Measurements from ENCODE around the gene PPP2R2D.

PPP2R2D gene

DNA sequence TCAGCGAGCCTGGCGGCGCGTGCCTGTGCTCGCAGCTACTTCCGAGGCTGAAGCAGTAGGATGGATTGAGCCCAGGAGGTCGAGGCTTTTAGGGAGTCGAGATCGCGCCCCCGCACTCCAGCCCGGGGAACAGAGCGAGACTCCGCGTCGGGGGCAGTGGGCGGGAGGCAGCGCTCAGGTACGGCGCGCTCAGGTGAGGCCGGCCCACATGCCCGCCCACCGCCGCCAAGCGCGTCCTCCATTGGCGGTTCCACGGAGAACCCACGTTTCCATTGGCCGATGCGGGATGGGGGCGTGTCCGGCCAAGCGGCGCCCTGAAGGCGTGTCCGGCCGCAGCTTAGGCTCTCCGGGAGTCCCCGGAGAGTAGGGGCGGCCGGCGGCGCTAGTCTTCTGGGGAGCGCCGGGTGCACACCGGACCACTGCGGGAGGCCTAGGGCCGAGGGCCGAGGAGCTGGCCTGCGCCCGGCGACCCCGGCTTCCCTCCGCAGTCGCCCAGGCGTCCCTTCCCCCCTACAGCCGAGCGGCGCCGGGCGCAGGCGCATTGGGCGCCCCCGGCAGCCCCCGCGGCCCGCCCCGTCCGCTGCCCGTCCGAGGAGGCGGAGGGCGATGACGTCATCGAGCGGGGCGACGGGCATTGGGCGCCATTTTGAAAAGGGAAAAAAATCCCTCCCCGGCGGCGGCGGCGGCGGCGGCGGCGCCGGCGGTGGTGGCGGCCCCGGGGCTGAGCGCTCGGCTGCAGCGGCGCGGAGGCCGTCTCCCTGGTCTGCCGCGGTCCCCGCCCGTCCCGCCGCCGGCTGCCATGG lies at the start of gene PPP2R2D:
PPP2R2D (plus strand) TSS at position 659 of the 803 bp plus-strand sequence; CDS start at position 800, 141 bp downstream.
- DNase-seq, result peak; percentile 92

DNA sequence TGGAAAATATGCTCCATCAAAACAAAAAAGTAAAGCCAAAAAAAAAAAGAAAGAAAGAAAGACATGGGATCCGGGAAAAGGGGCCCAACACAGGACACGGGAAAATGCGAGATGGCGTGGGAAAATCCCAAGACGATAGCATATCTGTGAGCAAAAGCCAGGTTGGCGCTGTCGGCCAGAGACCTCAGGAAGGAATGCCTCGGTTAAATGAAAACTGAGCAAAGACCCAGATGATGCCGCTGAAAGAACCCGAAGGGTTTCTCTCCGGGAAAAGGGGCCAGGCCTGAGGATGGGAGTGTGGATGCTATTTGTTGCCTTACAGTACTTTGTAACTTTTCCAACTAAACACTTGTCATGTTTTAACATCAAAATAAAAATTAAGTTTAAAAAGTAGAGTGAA lies 49.5 kb upstream of the PPP2R2D start:
- no peak for DNase-seq

DNA sequence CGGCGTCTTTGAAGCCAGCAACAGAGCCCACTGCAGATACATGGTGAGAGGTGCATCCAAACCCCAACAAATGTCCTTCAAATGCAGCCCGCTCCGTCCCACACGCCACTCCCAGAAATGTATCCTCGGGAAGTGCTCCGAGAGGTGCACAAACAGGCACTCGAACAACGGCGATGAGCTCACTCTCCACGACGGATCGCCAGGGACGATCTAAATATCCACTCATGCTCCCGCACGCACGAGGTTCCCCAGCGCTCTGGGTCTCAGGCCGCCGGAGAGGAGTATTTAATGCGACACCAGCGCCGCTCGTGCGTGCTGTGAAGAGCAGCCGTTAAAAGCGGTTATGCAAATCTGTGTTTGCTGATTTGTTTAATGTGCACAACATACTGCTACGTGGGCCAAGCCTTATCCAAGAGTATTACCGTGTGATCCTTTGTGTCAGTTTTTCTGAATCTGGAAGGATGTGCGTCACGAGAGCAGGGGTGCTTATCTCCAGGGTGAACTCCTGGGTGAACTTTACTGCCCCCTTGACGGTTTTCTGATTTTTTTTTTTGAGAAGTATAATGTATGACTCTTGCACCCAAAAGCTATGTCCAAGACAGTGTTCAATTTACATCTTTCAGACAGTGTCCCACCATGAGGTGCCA lies 48.5 kb upstream of the PPP2R2D start:
- no peak for DNase-seq

DNA sequence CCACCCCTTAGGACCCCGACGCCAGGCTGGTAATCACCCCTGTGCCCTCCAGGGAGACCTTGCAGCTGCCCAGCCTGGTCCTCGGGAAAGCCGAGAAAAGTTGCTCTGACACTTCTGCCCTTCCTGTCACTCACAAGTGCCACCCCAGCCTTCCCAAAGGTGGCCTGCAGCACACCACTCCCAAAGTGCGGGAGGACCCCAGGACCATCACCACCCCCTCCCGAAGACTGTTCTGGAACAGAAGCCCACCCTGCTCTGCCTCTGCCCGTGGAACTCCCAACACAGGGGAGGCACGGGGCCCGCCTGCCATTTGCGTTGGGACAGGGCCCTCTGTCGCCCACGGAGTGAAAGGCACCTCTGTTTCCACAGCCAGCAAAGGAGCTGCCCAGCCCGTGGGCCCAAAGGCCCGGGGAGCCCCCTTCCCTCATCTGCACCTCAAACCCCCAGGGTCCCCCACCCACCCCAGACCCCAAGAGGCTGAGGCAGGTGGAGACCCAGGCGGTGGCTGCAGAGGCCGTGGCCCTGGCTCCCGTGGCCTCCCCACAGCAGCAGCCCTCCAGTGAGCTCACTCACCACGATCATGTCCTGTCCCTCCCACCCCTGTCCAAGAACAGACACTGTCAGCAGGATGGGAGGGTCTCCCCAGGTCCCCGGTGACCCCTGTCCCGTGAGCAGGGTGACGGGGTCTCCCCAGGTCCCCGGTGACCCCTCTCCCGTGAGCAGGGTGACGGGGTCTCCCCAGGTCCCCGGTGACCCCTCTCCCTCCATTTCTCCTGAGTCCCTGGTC lies 47.8 kb upstream of the PPP2R2D start:
- no peak for DNase-seq

DNA sequence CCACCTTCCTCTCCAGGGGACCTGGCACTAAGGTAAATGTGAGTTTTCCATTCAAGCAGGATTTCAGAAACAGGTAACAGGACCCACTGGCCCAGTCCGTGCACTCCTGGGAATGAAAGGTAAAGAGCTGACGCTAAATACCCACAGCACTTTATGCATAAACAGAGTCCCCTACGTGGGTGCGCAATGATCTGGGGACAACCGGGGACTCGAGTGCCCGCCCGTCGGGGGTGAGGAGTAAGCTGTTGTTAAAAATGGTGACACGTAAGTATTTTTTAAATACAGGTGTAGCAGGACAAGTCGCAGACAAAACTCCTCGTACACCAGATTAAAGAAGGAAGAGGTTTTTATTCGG lies 47.2 kb upstream of the PPP2R2D start:
- DNase-seq, result no peak

DNA sequence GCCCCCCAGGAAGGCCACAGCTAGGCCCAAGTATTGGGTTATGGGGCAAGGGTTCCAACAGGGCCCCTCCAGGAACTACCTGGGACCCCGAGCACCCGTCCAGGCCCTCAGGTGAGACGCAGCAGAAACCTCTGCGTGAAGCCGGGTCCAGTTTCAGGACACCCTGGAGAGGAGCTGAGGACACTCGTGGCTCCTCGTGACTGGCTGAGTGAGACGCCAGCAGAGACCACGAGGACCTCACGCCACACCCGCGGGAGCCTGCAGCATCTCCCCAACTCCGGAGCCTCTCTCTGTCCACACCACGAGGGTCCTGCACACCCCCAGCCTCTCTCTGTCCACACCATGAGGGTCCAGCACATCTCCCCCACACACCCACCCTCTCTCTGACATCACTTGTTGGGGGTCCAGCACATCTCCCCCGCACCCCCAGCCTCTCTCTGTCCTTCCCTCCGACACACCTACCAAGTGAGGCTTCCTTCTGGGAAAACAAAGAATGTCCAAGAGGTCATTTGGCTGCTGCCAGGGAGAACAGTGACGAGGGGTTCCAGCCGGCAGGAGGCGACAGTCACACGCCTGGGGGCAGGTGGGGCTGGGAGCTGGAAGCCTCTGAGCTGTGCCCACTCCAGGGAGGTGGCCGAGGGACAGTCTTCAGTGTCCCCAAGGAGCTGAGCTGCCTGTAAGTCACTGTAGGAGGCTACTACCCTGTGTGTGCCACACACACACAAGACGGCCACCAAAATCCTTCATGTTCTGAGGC lies 46.1 kb upstream of the PPP2R2D start:
- no peak for DNase-seq

DNA sequence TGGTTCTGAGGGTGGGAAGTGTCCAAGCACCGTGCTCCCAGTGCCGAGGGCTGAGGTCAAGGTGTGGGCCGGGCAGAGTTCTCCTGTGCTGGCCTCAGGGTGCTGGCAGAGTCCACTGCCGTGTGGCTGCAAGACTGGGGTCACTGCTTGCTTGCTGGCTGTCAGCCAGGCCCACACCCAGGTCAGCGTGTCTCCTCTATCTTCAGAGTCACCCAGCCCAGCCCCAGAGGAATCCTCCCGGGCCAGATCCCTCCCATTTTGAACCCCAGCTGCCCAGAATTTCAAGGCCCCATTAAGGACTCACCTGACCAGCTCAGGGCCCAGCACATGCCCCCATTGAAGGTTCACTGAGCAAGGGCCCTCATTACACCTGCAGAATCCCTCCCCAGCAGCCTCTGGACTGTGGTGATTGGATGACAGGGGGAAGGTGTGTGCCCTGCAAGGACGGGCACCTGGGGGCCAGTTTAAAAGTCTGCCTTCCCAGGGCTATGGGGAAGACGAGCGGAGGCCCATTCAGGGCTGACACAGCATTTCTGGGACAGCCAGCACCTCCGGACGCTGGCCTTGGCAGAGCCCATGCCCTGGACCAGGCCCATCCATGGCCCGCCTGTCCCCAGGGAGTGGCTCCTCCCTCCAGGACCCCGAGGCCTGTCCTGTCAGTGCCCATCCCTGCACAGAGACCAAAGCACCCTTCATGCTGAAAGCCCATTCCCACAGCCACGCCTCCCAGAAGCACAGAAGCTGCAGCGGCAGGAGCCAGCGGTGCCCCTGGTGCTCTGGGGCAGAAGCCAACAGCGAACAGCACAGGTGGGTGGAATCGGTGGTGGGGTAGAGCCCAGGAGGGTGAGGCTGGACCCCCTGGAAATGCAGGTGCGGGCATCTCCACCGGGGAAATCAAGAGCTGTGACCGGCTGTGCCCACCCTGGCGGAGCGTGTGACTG lies 45.1 kb upstream of the PPP2R2D start:
- DNase-seq, result no peak

DNA sequence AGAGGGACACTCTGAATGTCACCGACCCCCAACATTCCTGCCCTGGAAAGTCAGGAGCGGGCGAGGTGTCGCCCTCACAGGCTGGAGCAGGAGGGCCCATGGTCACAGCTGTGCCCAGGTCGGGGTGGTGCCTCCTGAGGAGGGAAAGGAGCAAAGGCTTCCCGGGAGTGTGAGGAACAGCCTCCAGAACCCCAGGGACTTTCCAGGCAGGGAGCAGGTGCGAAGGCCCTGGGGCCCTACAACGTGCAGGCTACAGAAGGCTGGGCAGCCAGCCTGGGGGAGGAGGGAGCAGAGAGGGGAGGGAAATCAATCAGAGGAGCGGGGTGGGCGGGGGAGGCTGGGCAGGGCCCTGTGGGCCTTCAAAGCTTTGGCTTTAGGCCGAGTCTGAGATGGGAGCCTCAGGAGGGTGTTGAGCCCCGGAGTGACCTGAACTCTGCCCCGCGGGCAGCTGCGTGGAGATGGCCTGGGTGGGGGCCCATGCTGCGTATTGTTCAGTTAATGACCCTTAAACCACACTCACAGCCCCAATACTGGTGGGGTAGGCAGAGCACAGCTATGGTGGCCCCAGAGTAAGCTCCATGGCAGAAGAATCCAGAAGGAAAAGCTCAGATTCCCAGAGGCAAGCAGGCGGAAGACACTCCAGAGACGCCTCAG lies 44.2 kb upstream of the PPP2R2D start:
- no peak for DNase-seq

DNA sequence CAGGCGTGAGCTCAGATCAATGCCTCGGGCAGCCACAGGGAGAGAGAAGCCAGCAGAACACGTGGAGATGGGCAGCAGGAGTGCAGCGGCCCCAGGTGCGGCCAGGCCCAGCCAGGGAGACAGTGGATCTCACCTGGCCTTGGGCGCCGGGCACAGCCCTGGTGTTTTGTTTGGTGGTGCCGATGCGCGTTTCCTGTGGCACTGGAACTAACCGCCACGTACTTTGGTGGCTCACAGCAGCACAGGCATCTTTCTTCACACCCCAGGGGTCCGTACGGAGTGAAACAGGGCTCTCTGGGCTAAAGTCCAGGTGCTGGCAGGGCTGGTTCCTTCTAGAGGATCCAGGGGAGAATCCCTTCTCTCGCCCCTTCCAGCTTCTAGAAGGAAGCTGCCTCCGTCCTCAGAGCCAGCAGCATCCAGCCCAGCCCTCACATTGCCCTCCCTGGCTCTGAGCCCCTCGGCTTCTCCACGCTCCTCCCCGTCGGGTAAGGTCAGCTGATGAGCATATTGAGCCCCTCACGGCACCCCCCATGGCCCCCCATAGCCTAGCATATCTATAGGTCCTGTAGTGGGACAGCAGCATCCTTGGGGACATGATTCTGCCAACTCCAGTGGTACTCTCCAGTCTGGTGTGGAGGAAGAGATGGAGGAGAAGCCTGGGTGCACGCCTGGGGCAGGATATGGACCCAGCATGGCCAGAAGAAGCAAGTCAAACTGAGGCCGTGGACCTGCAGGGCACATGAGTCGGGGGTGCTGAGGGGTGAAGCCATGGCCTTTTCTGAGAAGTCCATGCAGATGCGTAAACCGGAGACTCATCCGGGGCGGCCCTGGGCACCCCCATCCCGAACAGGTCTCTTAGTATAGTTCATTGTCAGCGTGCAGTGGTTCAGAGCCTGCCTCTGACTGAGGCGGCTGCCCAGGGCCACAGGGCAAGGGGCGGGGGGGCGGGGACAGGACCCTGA lies 43.4 kb upstream of the PPP2R2D start:
- DNase-seq, result no peak

DNA sequence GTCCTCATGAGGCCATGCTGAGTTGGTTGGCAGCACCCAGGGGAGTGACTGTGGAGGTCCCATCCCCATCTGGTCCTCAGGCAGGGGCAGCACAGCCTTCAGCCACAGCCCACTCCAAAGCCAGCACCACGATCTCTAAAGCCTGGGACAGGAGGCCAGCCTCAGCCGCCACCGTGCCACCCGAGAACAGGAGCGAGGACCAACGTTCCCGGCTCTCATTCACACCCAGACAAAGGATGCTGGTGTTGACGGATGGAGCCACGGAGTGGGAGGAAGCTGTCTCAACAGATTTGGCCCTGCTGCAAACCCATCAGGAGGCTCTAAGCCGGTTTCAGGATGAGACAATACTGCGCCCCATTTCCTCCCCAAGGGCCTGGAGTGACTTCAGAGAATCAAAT lies 42.7 kb upstream of the PPP2R2D start:
- no peak for DNase-seq

DNA sequence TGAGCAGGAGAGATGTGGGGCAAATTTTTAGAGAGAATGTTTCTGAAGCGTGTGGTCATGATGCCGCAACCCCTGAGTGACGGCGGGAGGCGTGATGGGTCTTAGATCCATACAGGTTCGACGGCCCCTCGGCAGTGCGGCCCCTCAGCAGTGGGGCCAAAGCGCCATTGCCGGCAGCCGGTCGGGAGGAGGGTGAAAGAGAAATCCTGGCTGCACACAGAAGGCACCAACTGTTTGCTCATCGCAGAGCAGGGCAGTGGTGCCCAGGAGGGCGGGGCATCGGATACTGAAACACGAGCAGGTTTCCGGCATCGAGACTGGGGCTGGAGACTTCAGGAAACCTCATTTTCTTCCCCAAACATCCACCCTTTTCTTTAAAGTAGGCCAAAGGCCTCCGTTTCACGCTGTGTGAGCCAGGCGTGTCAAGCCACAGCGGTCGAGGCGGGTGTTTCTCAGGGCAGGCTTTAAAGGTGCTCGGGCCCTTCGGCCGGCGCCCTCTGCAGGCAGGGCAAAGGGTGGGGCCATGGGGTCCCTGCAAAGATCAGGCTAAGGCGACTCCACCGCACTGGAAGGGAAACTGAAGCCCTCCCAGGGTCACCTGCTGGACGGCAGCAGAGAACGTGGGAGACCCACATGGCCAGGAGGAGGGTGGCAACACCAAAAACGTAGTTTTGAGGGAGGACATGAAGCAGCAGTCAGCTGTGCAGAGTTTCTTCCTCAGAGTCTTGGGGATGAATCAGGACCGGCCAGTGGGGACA lies 42.0 kb upstream of the PPP2R2D start:
- DNase-seq, result no peak

DNA sequence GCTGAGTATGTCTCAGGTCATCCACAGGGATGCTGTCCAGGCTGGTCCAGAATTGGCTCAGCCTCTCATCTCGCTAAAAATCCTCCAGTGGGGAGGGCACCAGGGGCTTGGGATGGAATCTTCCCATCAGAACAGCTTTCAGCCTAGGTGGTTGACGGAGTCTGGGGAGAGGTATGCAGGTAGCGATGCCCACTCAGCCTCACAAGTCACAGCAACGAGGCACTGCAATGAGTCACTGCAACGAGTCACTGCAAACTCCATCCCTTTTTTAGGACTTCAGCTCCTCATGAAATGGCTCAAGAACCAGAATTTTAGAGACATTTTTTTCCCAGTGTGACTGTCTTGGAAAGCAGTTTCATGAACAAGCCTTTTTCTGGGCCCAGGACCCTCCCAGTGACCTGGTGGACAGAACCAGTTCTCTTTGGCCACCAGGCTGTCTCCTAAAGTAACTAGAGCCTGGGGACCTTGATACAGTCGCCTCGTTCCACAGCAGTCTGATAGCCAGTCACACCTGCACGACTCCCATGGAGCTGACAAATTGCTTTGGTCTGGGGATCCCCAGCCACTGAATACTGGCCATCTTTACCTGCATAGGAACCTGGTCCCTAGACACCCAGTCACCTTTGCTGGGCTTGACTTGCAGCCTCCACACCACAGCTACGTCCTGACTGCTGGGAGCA lies 41.3 kb upstream of the PPP2R2D start:
- DNase-seq, result no peak

DNA sequence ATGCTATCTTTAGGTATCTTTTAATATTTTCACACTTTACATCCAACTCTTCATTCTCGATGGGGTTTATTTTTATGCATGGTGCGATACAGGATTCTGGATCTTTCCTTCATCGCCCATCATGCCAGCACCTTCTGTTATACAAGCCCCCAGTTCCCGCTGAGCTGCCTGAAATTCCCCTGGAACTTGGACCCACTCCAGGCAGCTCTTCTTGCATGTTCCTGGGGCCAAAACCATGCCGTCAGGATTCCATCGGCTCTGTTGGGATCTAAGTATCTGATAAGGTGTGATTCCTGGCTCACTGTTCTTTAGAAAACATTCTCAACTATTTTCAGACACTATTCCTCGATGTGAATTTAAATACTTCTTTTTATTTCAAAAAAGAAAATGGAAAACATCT lies 40.5 kb upstream of the PPP2R2D start:
- no peak for DNase-seq

DNA sequence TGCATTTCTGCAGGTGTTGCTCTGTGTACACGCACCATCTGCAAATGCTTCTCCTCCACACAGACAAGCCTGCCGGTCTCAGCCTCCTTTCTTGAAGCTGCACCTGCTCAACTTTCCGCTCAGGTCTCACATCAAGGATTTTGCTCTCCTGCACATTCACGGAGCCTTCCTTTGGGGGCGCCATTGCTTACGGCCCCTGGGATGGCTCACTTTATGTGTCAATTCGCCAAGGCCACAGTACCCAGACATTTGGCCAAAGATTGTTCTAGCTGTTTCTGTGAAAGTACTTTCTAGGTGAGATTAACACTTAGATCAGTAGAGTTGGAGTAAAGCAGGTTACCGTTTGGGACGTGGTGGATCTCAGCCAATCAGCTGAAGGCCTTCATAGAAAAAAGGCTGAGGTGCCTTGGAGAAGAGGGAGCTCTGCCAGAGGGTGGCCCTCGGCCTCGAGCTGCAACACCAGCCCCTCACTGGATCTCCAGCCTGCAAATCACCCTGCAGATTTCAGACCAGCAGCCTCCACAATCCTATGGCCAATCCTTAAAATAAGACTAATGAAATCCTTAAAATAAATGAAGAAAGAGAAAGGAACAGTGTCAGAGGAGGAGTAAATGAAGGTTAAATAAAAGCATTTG lies 39.9 kb upstream of the PPP2R2D start:
- peak; percentile 22 for DNase-seq

DNA sequence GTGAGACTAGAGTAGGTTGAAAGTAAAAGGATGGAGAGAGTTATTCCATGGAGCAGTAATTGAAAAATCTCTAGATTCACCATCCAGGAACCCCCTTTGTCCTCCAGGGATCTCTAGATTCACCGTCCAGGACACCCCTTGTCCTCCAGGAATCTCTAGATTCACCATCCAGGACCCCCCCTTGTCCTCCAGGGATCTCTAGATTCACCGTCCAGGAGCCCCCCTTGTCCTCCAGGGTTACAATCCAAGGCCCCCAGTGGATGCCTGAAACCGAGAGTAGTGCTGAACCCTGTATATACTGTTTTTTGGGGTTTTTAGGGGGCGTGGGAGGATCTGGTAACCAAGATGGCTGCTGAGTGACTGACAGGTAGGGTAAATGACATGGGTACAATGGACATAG lies 38.3 kb upstream of the PPP2R2D start:
- no peak for DNase-seq

DNA sequence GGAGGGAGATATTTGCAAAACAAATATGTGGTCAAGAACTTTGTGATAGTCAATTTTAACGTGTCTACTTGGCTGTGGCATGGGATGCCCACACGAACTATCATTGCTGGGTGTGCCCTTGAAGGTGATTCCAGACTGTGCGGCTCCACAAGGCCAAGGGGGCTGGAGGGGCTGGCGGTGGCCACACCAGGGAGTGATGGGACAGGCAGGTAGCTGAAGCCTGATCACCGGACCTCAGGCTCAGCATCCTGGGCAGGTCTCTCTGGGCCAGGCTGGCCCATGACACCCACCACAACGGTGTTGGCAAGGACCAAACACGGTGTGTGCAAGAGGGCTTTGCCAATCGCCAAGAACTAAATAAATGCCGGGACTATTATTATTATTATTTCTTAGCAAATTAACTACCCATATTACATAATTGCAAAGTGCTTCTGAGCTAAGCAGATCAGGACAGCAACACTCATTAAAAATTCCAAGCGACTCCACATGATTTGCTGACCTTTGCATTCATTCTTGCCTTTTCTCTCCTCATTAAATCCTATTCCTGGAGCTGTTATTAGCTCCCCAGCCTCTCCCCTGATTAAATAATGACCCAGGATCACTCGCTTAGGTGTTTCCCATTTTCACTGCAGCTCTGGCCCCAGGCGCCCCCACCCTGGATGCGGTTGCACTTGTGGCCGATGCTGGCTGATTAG lies 35.4 kb upstream of the PPP2R2D start:
- DNase-seq, result no peak

DNA sequence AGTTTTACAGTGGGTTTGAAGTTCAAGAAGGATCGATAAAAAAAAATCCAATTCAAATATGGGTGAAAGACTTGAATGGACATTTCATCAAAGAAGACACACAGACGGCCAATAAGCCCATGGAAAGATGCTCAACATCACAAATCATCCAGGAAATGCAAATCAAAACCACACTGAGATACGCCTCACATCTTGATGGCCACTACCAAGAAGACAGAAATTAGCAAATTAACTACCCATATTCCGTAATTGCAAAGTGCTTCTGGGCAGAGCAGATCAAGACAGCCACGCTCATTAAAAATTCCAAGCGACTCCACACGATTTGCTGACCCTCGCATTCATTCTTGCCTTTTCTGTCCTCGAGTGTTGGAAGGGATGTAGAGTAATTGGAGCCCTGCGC lies 34.1 kb upstream of the PPP2R2D start:
- no peak for DNase-seq

DNA sequence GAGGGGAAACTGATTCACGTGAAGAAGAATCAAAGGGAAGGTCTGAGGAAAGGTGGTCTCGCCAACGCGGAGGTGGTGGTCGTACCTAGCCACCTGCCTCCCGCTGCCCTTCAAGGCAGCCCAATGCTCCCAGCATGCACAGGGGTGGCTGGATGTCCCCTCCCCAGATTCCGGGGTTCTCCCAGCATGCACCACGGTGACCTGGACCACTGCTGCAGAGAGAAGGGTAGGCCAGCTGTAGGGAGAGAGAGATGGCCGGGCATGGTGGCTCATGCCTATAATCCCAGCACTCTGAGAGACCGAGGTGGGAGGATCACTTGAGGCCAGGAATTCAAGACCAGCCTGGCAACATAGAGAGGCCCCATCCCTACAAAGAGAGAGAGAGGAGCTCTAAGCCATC lies 32.4 kb upstream of the PPP2R2D start:
- no peak for DNase-seq

Data from NCI-H510A (cell line).